Measurements from ENCODE around the gene UNC93B1.
"Not testable (repeated sequence)": the region's sequence is repeated elsewhere in the genome, so short reads cannot be mapped to it uniquely, and the experiment has no call there.

Gene UNC93B1

DNA sequence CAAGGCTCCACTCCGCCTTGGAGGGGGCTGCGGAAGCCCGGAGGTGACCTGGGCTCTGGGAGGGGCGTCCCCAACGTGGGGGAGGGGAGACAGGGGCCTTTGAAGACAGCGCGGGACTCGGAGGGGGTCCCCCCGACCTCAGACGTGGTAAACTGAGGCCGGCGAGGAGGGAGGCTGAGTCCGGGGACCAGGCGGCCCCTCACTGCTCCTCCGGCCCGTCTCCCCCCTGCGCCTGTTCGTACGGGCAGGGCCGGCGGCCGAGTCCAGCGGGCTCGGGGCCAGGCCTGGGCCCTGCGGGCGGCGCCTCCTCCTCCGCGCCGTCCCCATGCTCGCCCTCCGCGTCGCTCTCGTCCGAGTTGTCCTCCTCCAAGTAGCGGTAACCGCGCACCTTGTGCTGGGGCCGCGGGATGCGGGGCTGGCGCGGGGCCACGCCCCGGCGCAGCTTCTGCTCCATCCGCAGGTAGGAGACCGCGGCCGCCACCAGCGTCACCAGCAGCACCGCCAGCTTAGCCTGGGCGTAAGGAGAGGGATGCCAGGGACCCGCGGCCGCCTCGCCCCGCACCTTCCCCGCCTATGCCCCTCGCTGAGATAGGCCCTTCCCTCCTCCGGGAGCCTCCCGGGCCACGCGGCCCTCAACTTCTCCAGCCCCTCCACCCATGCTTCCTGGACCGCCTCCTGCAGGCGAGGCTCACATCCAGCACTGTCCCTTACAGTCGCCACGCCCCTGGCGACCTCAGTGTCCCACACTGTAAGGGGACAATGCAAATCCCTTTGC is 12.4 kb downstream of the UNC93B1 start:
- H3K79me1 ChIP-seq (ENCODE audit: low read length); H3K27me3 ChIP-seq (ENCODE audit: insufficient read depth, low read length); H4K91ac ChIP-seq (ENCODE audit: low read depth, low read length); H2BK5ac ChIP-seq (ENCODE audit: low read depth, low read length, poor library complexity); H3K36me3 ChIP-seq (ENCODE audit: control insufficient read depth in 1 of 2, insufficient read depth in 2 of 2, low read length in 2 of 2); H4K12ac ChIP-seq (ENCODE audit: low read depth, low read length); H3K79me2 ChIP-seq (ENCODE audit: control insufficient read depth, insufficient read depth, low read length, poor library complexity); H3K4ac ChIP-seq (ENCODE audit: low read depth, low read length); H3K4me1 ChIP-seq (ENCODE audit: control insufficient read depth in 1 of 2, insufficient read depth in 2 of 2, low read length in 2 of 2); H3K9me3 ChIP-seq (ENCODE audit: insufficient read depth, low read depth, low read length); H2AK5ac ChIP-seq (ENCODE audit: low read length); H3K23ac ChIP-seq (ENCODE audit: low read length); H3K27ac ChIP-seq (ENCODE audit: low read depth, low read length); H3K18ac ChIP-seq (ENCODE audit: low read length); H3K9ac ChIP-seq (ENCODE audit: low read length); H4K8ac ChIP-seq (ENCODE audit: low read depth, low read length); H3K4me3 ChIP-seq (ENCODE audit: low read depth, low read length); H3K14ac ChIP-seq (ENCODE audit: low read length); H2BK12ac ChIP-seq (ENCODE audit: low read length); H2BK120ac ChIP-seq (ENCODE audit: insufficient read depth, low read length, poor library complexity); H2AFZ ChIP-seq (ENCODE audit: insufficient read depth, low read length, poor library complexity): not testable (repeated sequence)
- peak in 1 of 2 donors; percentile 29 for DNase-seq
- WGBS (ENCODE audit: extremely low coverage, insufficient coverage, insufficient read length) = no CpG with 5 or more reads among the region's 70 CpGs
- peak overlapping the region; percentile 10 for H3K4me2 ChIP-seq (ENCODE audit: low read length)

DNA sequence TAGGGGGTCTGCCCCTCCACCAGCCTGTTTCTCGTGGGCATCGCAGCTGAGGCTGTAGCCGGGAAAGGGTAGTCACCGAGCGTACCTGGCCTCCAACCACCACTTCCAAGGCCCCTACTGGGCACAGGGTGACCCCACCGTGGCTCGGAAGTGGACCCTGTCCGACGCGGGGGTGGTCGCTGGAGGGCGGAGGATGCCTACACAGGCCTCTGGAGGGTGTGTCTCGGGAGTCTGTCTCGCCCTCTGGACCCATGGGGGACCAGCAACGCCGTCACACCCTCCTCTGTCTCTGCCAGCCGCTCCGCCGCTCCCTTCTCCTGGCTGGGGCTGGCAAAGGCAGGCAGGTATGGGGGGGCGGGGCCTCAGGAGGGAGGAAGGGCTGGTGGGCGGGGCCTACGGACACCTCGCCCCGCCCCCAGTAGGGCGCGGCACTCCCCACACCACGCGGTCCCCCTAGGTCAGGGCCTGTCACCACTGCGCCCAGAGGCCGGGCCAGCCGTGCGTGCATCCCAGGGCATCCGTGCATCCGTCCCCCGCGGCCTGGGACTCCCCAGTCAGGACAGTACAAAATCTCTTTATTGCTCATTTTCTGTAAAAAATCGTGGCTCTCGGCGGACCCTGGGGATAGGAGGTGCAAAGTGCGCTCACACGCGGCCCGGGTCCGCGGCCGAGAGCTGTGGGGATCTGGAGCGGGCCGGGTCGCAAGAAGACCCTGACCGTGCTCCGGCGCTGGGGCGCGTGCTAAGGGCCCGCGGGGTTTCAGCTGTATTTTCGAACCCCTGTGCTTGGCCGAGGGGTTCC is 13.2 kb downstream of the UNC93B1 start:
- no CpG with 5 or more reads among the region's 58 CpGs for WGBS (ENCODE audit: extremely low coverage, insufficient coverage, insufficient read length)

DNA sequence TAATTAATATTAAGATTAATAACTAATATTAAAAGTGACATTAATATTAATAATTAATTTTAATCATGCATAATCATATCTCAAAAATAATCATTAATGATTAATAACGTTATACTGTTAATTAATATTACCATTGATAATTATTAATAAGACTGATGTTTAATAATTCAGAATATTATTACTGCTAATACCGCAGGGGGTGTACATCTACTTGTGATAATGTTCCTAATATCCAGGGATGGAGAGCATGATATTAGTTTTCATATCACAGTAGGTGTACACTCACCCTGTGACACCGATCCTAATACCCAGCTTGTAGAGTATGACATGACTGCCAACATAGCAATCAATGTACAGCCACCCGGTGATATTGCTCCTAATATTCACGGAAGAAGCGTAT is 18.6 kb downstream of the UNC93B1 start:
- WGBS (ENCODE audit: extremely low coverage, insufficient coverage, insufficient read length) = no CpG with 5 or more reads among the region's 6 CpGs

More for the DNA sequence above, 13.2 kb downstream of the UNC93B1 start:
- not testable (repeated sequence) for H2BK12ac ChIP-seq (ENCODE audit: low read length); H3K4ac ChIP-seq (ENCODE audit: low read depth, low read length); H2AK5ac ChIP-seq (ENCODE audit: low read length); H3K79me1 ChIP-seq (ENCODE audit: low read length); H3K4me1 ChIP-seq (ENCODE audit: control insufficient read depth in 1 of 2, insufficient read depth in 2 of 2, low read length in 2 of 2); H3K36me3 ChIP-seq (ENCODE audit: control insufficient read depth in 1 of 2, insufficient read depth in 2 of 2, low read length in 2 of 2); H3K14ac ChIP-seq (ENCODE audit: low read length); H4K91ac ChIP-seq (ENCODE audit: low read depth, low read length); H4K8ac ChIP-seq (ENCODE audit: low read depth, low read length); H3K27ac ChIP-seq (ENCODE audit: low read depth, low read length); H3K9ac ChIP-seq (ENCODE audit: low read length); H2BK120ac ChIP-seq (ENCODE audit: insufficient read depth, low read length, poor library complexity); H3K27me3 ChIP-seq (ENCODE audit: insufficient read depth, low read length); H3K4me3 ChIP-seq (ENCODE audit: low read depth, low read length); H3K18ac ChIP-seq (ENCODE audit: low read length); H2AFZ ChIP-seq (ENCODE audit: insufficient read depth, low read length, poor library complexity); H2BK5ac ChIP-seq (ENCODE audit: low read depth, low read length, poor library complexity); H3K23ac ChIP-seq (ENCODE audit: low read length); H3K79me2 ChIP-seq (ENCODE audit: control insufficient read depth, insufficient read depth, low read length, poor library complexity); H3K9me3 ChIP-seq (ENCODE audit: insufficient read depth, low read depth, low read length); H4K12ac ChIP-seq (ENCODE audit: low read depth, low read length)
- peak overlapping the region; percentile 16 for H3K4me2 ChIP-seq (ENCODE audit: low read length)
- peak in 1 of 2 donors; percentile 42 for DNase-seq

DNA sequence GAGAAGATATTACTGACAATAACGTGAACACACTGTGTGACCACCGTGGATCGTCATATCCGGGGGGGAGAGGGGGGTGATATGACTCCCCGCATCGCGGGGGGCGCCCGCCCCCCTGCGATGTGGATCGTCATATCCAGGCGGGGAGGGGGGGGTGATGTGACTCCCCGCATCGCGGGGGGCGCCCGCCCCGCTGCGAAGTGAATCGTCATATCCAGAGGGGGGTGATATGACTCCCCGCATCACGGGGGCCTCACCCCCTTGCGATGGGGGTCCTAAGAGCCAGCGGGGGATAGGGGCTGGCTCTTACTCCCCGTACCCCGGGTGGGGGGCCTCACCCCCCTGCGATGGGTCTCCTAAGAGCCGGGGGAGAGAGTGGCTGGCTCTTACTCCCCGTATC is 19.9 kb downstream of the UNC93B1 start:
- no peak overlapping the region for H4K91ac ChIP-seq (ENCODE audit: low read depth, low read length)
- no peak overlapping the region for H2BK5ac ChIP-seq (ENCODE audit: low read depth, low read length, poor library complexity)
- H2AFZ ChIP-seq (ENCODE audit: insufficient read depth, low read length, poor library complexity) = no peak overlapping the region
- no peak overlapping the region for H3K4ac ChIP-seq (ENCODE audit: low read depth, low read length)
- no peak overlapping the region for H2BK120ac ChIP-seq (ENCODE audit: insufficient read depth, low read length, poor library complexity)
- no peaks in the 10 kb centered on the region for H3K79me1 ChIP-seq (ENCODE audit: low read length)
- H3K27me3 ChIP-seq (ENCODE audit: insufficient read depth, low read length) = no peaks in the 10 kb centered on the region
- H3K4me2 ChIP-seq (ENCODE audit: low read length) = no peak overlapping the region
- H3K27ac ChIP-seq (ENCODE audit: low read depth, low read length) = no peak overlapping the region
- no peak overlapping the region for H2AK5ac ChIP-seq (ENCODE audit: low read length)
- H3K4me3 ChIP-seq (ENCODE audit: low read depth, low read length) = no peak overlapping the region
- H3K23ac ChIP-seq (ENCODE audit: low read length) = no peak overlapping the region
- no peak overlapping the region for H3K14ac ChIP-seq (ENCODE audit: low read length)
- no CpG with 5 or more reads among the region's 29 CpGs for WGBS (ENCODE audit: extremely low coverage, insufficient coverage, insufficient read length)
- H3K79me2 ChIP-seq (ENCODE audit: control insufficient read depth, insufficient read depth, low read length, poor library complexity) = no peaks in the 10 kb centered on the region
- no peak overlapping the region for H4K12ac ChIP-seq (ENCODE audit: low read depth, low read length)
- no peak for DNase-seq
- H3K4me1 ChIP-seq (ENCODE audit: control insufficient read depth in 1 of 2, insufficient read depth in 2 of 2, low read length in 2 of 2) = peaks cover 2% of the 10 kb centered on the region in 2 experiments
- H3K9me3 ChIP-seq (ENCODE audit: insufficient read depth, low read depth, low read length) = no peaks in the 10 kb centered on the region
- no peak overlapping the region for H3K9ac ChIP-seq (ENCODE audit: low read length)
- no peak overlapping the region for H4K8ac ChIP-seq (ENCODE audit: low read depth, low read length)
- no peak overlapping the region for H2BK12ac ChIP-seq (ENCODE audit: low read length)
- no peak overlapping the region for H3K18ac ChIP-seq (ENCODE audit: low read length)
- H3K36me3 ChIP-seq (ENCODE audit: control insufficient read depth in 1 of 2, insufficient read depth in 2 of 2, low read length in 2 of 2) = no peaks in the 10 kb centered on the region

More for the DNA sequence above, 18.6 kb downstream of the UNC93B1 start:
- not testable (repeated sequence) for H3K14ac ChIP-seq (ENCODE audit: low read length); H2BK5ac ChIP-seq (ENCODE audit: low read depth, low read length, poor library complexity); H3K4me1 ChIP-seq (ENCODE audit: control insufficient read depth in 1 of 2, insufficient read depth in 2 of 2, low read length in 2 of 2); H3K79me2 ChIP-seq (ENCODE audit: control insufficient read depth, insufficient read depth, low read length, poor library complexity); H3K4ac ChIP-seq (ENCODE audit: low read depth, low read length); H3K79me1 ChIP-seq (ENCODE audit: low read length); H4K8ac ChIP-seq (ENCODE audit: low read depth, low read length); H3K23ac ChIP-seq (ENCODE audit: low read length); H2BK120ac ChIP-seq (ENCODE audit: insufficient read depth, low read length, poor library complexity); H2AFZ ChIP-seq (ENCODE audit: insufficient read depth, low read length, poor library complexity); H3K18ac ChIP-seq (ENCODE audit: low read length); H3K27me3 ChIP-seq (ENCODE audit: insufficient read depth, low read length); H3K4me3 ChIP-seq (ENCODE audit: low read depth, low read length); H3K27ac ChIP-seq (ENCODE audit: low read depth, low read length); H3K9me3 ChIP-seq (ENCODE audit: insufficient read depth, low read depth, low read length); H4K91ac ChIP-seq (ENCODE audit: low read depth, low read length); H4K12ac ChIP-seq (ENCODE audit: low read depth, low read length); DNase-seq; H2BK12ac ChIP-seq (ENCODE audit: low read length); H3K9ac ChIP-seq (ENCODE audit: low read length); H3K36me3 ChIP-seq (ENCODE audit: control insufficient read depth in 1 of 2, insufficient read depth in 2 of 2, low read length in 2 of 2); H3K4me2 ChIP-seq (ENCODE audit: low read length); H2AK5ac ChIP-seq (ENCODE audit: low read length)

All from trophoblast cell (in vitro differentiated cells and primary cell).